SU-DHL-6 (cell line): ENCODE results near the gene APRT.

Experiments
- CTCF ChIP-seq: fragments of 200-600 bp; sonication (generic); IDR thresholded peaks from one replicate; pipeline ENCODE4 v1.5.1; 2017; ENCODE audit warnings: antibody characterized with exemption, mild to moderate bottlenecking, low read length, moderate library complexity; ENCODE audit not compliant: insufficient read depth, poor library complexity, severe bottlenecking
- EZH2phosphoT487 ChIP-seq: fragments of 200-600 bp; sonication (generic), shearing (Covaris generic); conservative IDR thresholded peaks from 2 replicates; pipeline ENCODE4 v1.6.1; 2018; ENCODE audit warnings: mild to moderate bottlenecking, antibody characterized with exemption, low read length, moderate library complexity, mixed read lengths

GRCh38 chr16:88836791-88837190, 25.1 kb upstream of the APRT start:
- TF ChIP-seq CTCF: no peak
- TF ChIP-seq EZH2phosphoT487: no peak
